Measurements from ENCODE around the gene CDC45.

Gene CDC45

GRCh38 chr22:19567157-19568009, 87.7 kb downstream of the CDC45 start:
- DNase-seq: no peak

DNA sequence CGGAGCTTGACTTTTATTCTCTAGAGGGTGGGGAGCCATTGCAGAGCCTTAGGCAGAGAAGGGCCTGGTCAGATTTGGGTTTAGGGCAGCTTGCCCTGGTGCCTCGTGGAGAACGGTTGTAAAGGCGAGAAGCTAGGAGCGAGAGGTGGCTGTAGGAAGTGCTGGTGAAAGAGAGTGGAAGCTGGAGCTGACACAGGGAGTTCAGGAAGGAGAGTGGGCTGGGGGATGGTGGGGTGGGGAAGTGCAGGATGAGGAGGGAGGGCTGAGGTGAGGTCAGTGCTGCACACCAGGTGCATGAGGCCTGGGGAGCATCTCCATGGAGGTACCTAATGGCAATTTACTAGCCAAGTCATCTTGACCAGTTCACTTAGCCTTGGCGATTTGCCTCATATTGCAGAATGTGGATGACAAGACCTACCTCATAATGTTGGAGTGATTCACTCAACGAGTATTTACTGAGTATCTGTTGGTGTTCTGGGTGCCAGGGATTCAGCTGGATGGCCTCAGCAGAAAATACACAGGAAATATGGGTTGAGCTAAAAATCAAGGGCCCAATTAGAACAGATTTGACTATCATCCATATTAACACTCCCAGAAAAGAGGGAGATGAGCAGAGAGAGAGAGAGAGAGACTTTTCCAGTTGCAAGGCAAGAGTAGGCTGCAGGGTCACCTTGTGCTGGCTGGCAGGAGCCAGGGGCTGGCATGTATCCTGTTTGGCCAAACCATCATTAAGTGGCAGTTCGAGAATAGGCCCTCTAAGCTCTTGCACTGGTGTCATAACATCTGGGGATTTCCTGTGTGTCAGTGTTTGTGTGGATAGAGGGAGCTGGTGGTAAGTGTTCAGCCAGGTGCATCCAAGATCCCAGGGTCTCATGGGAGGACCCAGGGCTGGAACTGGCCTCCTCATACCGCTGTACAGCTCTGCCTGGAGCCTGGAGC, 88.9 kb downstream of the CDC45 start:
- no peak for DNase-seq

DNA sequence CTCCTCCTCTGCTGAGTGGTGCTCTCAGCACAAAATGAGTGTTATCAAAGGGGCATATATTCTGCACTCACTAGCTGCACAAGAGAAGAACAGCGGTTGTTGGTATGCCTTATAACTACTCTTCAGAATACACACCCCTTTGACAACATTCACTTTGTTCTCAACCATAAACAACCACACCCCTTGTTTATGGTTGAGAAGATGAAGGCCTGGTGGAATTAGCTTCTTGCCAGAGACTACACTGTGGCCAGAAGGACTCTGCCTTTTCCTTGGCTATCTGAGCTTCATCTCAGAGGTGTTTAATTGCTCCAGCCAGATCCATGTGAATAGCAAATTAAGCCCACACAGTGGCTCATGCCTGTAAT, 89.5 kb downstream of the CDC45 start:
- no peak for DNase-seq

DNA sequence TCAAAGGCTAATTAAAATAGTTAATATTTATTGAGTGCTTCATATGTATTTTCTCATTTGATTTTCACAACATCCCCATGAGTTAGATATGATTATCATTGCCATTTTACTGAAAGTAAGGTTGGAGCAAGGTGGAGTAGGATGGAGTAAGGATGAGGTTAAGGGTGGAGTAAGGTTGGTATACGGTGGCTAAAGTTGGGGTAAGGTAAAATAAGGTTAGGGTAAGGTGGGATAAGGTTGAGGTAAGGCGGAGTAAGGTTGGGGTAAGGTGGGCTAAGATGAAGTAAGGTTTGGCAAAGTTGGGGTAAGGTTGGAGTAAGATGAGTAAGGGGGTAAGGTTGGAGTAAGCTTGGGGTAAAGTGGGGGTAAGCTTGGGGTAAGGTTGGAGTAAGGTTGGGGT, 90.3 kb downstream of the CDC45 start:
- no peak for DNase-seq
